GM23338 (cell line): ENCODE data around the gene SASH3. TPM values are rescaled to one million over a fixed set of nuclear protein-coding genes. Genes with fewer than 3 reads are reported as not detected.

Experiments used
- ATAC-seq: fragments of 200-7000 bp; cut with Tn5 transposase; 3 replicates; pipeline ENCODE4 v1.9.1; 2020
- DNase-seq: peaks from one replicate; pipeline ENCODE4 v3.0.0-alpha.2; 2015; ENCODE audit warnings: low spot score
- H2AFZ ChIP-seq: fragments of 200-600 bp; sonication (generic); 2 replicates; pipeline ENCODE4 v1.8.0; 2016; ENCODE audit warnings: antibody characterized with exemption, mild to moderate bottlenecking, moderate library complexity
- H3F3A ChIP-seq: fragments of 200-600 bp; sonication (generic); replicated peaks from 2 replicates; pipeline ENCODE4 v1.8.0; 2017; ENCODE audit warnings: antibody characterized with exemption, mixed run types, low read depth
- H3K27ac ChIP-seq: fragments of 200-600 bp; sonication (generic); 2 replicates; pipeline ENCODE4 v1.6.1; 2016; ENCODE audit warnings: low read depth
- H3K27me3 ChIP-seq: fragments of 200-600 bp; sonication (generic); 2 replicates; pipeline ENCODE4 v1.8.0; 2016; ENCODE audit warnings: mild to moderate bottlenecking, mixed run types, moderate library complexity; ENCODE audit not compliant: insufficient read depth
- H3K36me3 ChIP-seq: fragments of 200-600 bp; sonication (generic); 2 replicates; pipeline ENCODE4 v1.8.0; 2016; ENCODE audit warnings: mild to moderate bottlenecking; ENCODE audit not compliant: insufficient read depth
- H3K4me1 ChIP-seq: fragments of 200-600 bp; sonication (generic); 2 replicates; pipeline ENCODE4 v1.8.0; 2016; ENCODE audit warnings: mild to moderate bottlenecking, moderate library complexity; ENCODE audit not compliant: insufficient read depth
- H3K4me2 ChIP-seq: fragments of 200-600 bp; sonication (generic); 2 replicates; pipeline ENCODE4 v1.7.1; 2017; ENCODE audit warnings: mixed run types
- H3K4me3 ChIP-seq: fragments of 200-600 bp; sonication (generic); 2 replicates; pipeline ENCODE4 v1.6.1; 2016; ENCODE audit warnings: mixed run types
- H3K79me2 ChIP-seq: fragments of 200-600 bp; sonication (generic); replicated peaks from 2 replicates; pipeline ENCODE4 v1.8.0; 2017; ENCODE audit warnings: mild to moderate bottlenecking; ENCODE audit not compliant: insufficient read depth
- H3K9me2 ChIP-seq: fragments of 200-600 bp; sonication (generic); 2 replicates; pipeline ENCODE4 v1.8.0; 2017; ENCODE audit not compliant: insufficient read depth
- H4K20me1 ChIP-seq: fragments of 200-600 bp; sonication (generic); replicated peaks from 2 replicates; pipeline ENCODE4 v1.8.0; 2017; ENCODE audit warnings: mild to moderate bottlenecking; ENCODE audit not compliant: insufficient read depth
- H3K27ac Mint-ChIP-seq: 2 replicates; pipeline ENCODE4 v1.8.0; 2020; ENCODE audit warnings: inconsistent platforms, mild to moderate bottlenecking, moderate library complexity, mixed read lengths
- H3K27me3 Mint-ChIP-seq: 3 replicates; pipeline ENCODE4 v1.8.0; 2022; ENCODE audit warnings: low read depth, mild to moderate bottlenecking, moderate library complexity, mixed read lengths, inconsistent platforms; ENCODE audit not compliant: insufficient read depth, poor library complexity
- H3K36me3 Mint-ChIP-seq: 3 replicates; pipeline ENCODE4 v1.8.0; 2021; ENCODE audit warnings: low read depth, mild to moderate bottlenecking, inconsistent platforms, moderate library complexity, mixed read lengths
- H3K4me1 Mint-ChIP-seq: 3 replicates; pipeline ENCODE4 v1.8.0; 2020; ENCODE audit warnings: mild to moderate bottlenecking, inconsistent platforms, mixed read lengths
- H3K4me3 Mint-ChIP-seq: 3 replicates; pipeline ENCODE4 v1.8.0; 2021; ENCODE audit warnings: moderate library complexity, mild to moderate bottlenecking, inconsistent platforms, mixed read lengths
- H3K9me3 Mint-ChIP-seq: 3 replicates; pipeline ENCODE4 v1.8.0; 2020; ENCODE audit warnings: moderate library complexity, mild to moderate bottlenecking, inconsistent platforms, mixed read lengths
- CREB1 ChIP-seq: fragments of 250-450 bp; sonication (Bioruptor Pico); IDR thresholded peaks from 2 replicates; pipeline ENCODE4 v1.5.0; 2020; ENCODE audit warnings: low read depth, mild to moderate bottlenecking, moderate library complexity
- CTCF ChIP-seq, 2 experiments: fragments of 200-600 bp in 1 of 2; sonication (generic) in 1 of 2; conservative IDR thresholded peaks; 2 replicates each; pipeline versions ENCODE4 v1.5.1 to v1.6.1; 2016 to 2017; ENCODE audit warnings: antibody characterized with exemption in 2 of 2, low read depth in 2 of 2, mild to moderate bottlenecking in 2 of 2, moderate library complexity in 1 of 2
- ETS1 ChIP-seq: IDR thresholded peaks from 2 replicates; pipeline ENCODE4 v1.6.1; 2016; ENCODE audit warnings: antibody characterized with exemption
- EZH2 ChIP-seq: fragments of 200-600 bp; sonication (generic); IDR thresholded peaks from one replicate; pipeline ENCODE4 v1.8.0; 2017; ENCODE audit warnings: antibody characterized with exemption, mild to moderate bottlenecking, low read depth; ENCODE audit not compliant: unreplicated experiment
- EZH2phosphoT487 ChIP-seq: fragments of 200-600 bp; sonication (generic); IDR thresholded peaks from one replicate; pipeline ENCODE4 v1.8.1; 2018; ENCODE audit warnings: antibody characterized with exemption; ENCODE audit not compliant: unreplicated experiment
- POLR2AphosphoS5 ChIP-seq: IDR thresholded peaks from 2 replicates; pipeline ENCODE4 v1.6.1; 2016; ENCODE audit warnings: antibody characterized with exemption, low read depth
- STAT1 ChIP-seq: IDR thresholded peaks from one replicate; pipeline ENCODE4 v1.6.1; 2016; ENCODE audit warnings: antibody characterized with exemption; ENCODE audit not compliant: unreplicated experiment
- ZNF114 ChIP-seq: fragments of 250-450 bp; sonication (Bioruptor Pico); IDR thresholded peaks from 2 replicates; pipeline ENCODE4 v1.5.0; 2020; ENCODE audit warnings: mild to moderate bottlenecking, moderate library complexity
- ZNF331 ChIP-seq: fragments of 250-450 bp; sonication (Bioruptor Pico); IDR thresholded peaks from 2 replicates; pipeline ENCODE4 v1.5.0; 2020; ENCODE audit warnings: low read depth, mild to moderate bottlenecking, moderate library complexity
- ZNF462 ChIP-seq: fragments of 250-450 bp; sonication (Bioruptor Pico); IDR thresholded peaks from 2 replicates; pipeline ENCODE4 v1.5.0; 2020; ENCODE audit warnings: mild to moderate bottlenecking, moderate library complexity
- polyA plus RNA-seq: library from polyadenylated mRNA; unstranded; fragments of >200 nt; fragmentation: Nextera tagmentation; extraction: Ambion mirVana; gene quantifications from 2 replicates; pipeline ENCODE4 v1.2.1, GENCODE V29; 2016
- total RNA-seq: library from RNA; depleted of rRNA; stranded (reverse); fragments of >200 nt; shearing (Covaris generic); gene quantifications from 2 replicates; pipeline ENCODE4 v1.2.3, GENCODE V29; 2014

SASH3 gene
- total and polyA plus RNA-seq, 2 experiments from 2014 or later, result 0.18 TPM; not detected in 1

DNA sequence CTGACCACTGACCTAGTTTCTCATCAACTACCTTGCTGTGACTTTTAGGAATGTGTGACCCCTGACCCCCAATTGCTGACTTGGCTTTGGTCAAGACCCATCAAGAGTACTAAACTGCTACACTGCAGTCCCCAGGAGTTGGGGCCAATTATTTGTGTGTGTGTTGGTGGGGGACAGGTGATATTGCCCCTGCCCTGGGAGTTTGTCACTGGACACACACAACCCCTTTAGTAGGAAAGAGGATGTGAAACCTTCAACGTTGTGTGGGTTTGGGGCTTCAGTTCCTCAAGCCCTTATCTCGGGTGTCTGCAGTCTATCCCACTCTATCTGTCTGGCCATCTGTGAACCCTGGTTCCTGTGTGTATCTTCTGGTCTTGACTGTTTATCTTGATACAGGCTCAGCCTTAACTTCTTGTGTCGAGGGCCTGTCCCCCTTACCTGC is 6.5 kb downstream of the SASH3 start:
- Mint-ChIP-seq H3K27ac (no peak overlapping the region), H3K27me3 (peaks cover 4% of the 10 kb centered on the region), H3K4me3 (no peak overlapping the region), H3K36me3 (no peaks in the 10 kb centered on the region), H3K4me1 (no peaks in the 10 kb centered on the region; the same call in 2 of the 3 replicates), H3K9me3 (no peaks in the 10 kb centered on the region; the same call in 2 of the 3 replicates)
- H3F3A ChIP-seq, result no peaks in the 10 kb centered on the region
- DNase-seq, result no peak
- H3K36me3 ChIP-seq, result no peaks in the 10 kb centered on the region
- H3K9me2 ChIP-seq, result no peaks in the 10 kb centered on the region
- no peaks in the 10 kb centered on the region for H3K79me2 ChIP-seq
- no peak overlapping the region for H3K4me3 ChIP-seq
- H3K27ac ChIP-seq, result no peak overlapping the region
- no peak overlapping the region for H3K4me2 ChIP-seq
- ATAC-seq, result no peak
- H4K20me1 ChIP-seq, result no peaks in the 10 kb centered on the region
- no peaks in the 10 kb centered on the region for H3K27me3 ChIP-seq
- H3K4me1 ChIP-seq, result no peaks in the 10 kb centered on the region
- TF ChIP-seq EZH2 (no peak), ZNF114 (CRISPR knock-in tag) (no peak), STAT1 (no peak), POLR2AphosphoS5 (no peak), CREB1 (CRISPR knock-in tag) (no peak), ETS1 (no peak)
- H2AFZ ChIP-seq, result no peak overlapping the region

- H3K4me3 Mint-ChIP-seq, result no peak overlapping the region
- ATAC-seq (no peak), DNase-seq (no peak)
- H3K4me1 ChIP-seq, result no peaks in the 10 kb centered on the region
- no peak overlapping the region for H3K4me3 ChIP-seq
- H3K9me3 Mint-ChIP-seq, result no peaks in the 10 kb centered on the region; the same call in 2 of the 3 replicates
- no peaks in the 10 kb centered on the region for H3K36me3 ChIP-seq
- H3K36me3 Mint-ChIP-seq, result no peaks in the 10 kb centered on the region
- H3K9me2 ChIP-seq, result no peaks in the 10 kb centered on the region
- no peak overlapping the region for H3K27ac ChIP-seq
- H3K27me3 ChIP-seq, result no peaks in the 10 kb centered on the region
- no peak overlapping the region for H3K27ac Mint-ChIP-seq
- H3K4me1 Mint-ChIP-seq, result no peaks in the 10 kb centered on the region; the same call in 2 of the 3 replicates
- no peaks in the 10 kb centered on the region for H4K20me1 ChIP-seq
- no peaks in the 10 kb centered on the region for H3K79me2 ChIP-seq
- no peak overlapping the region for H3K4me2 ChIP-seq
- no peak overlapping the region for H2AFZ ChIP-seq
- peaks cover 4% of the 10 kb centered on the region for H3K27me3 Mint-ChIP-seq
- H3F3A ChIP-seq, result no peaks in the 10 kb centered on the region
- TF ChIP-seq ZNF331 (no peak), ZNF462 (CRISPR knock-in tag) (no peak), EZH2phosphoT487 (no peak), CTCF (conservative IDR thresholded peaks at IDR 0.05; ENCODE audit: low read depth in 2 of 2) (no peak), CREB1 (CRISPR knock-in tag) (no peak), EZH2 (no peak), STAT1 (no peak), POLR2AphosphoS5 (no peak), ETS1 (no peak)
These were observed 7.7 kb downstream of the SASH3 start for GRCh38 chrX:129787336-129788055.
